Measurements from ENCODE around the gene CFAP251. TPM values are rescaled to one million over a fixed set of nuclear protein-coding genes. Genes with fewer than 3 reads are reported as not detected.

Gene CFAP251
- total and polyA plus RNA-seq, 7 donors = 0.68 to 3.0 (median 1.1) TPM; not detected in 1

GRCh38 chr12:121943926-121944325 is 25.5 kb downstream of the CFAP251 start:
- Histone ChIP-seq H3K4me3 (no peak overlapping the region), H3K27me3 (no peaks in the 10 kb centered on the region), H3K9me3 (no peaks in the 10 kb centered on the region), H3K4me1 (no peaks in the 10 kb centered on the region), H3K27ac (no peak overlapping the region), H3K36me3 (no peaks in the 10 kb centered on the region)
- intact Hi-C loops (cut with DNase I) = no loop called here
- no peak for DNase-seq
- TF ChIP-seq EP300 (IDR thresholded peaks at IDR 0.05) (no peak), POLR2AphosphoS5 (IDR thresholded peaks at IDR 0.05) (no peak), CTCF (IDR thresholded peaks at IDR 0.05) (no peak), POLR2A (IDR thresholded peaks at IDR 0.05) (no peak)

GRCh38 chr12:121946313-121947025 is 28.1 kb downstream of the CFAP251 start:
- no peaks in the 10 kb centered on the region for H3K36me3 ChIP-seq
- no peak overlapping the region for H3K4me3 ChIP-seq
- no peaks in the 10 kb centered on the region for H3K27me3 ChIP-seq
- H3K27ac ChIP-seq = no peak overlapping the region
- H3K4me1 ChIP-seq = no peaks in the 10 kb centered on the region
- H3K9me3 ChIP-seq = no peaks in the 10 kb centered on the region
- no peak for DNase-seq
- intact Hi-C loops (cut with DNase I) = no loop called here
- 96 to 97% methylated on average over 2 of the region's 2 CpGs for WGBS, 2 donors
- no peak for TF ChIP-seq POLR2A (IDR thresholded peaks at IDR 0.05)

GRCh38 chr12:121947981-121948380 is 29.6 kb downstream of the CFAP251 start:
- no peaks in the 10 kb centered on the region for H3K36me3 ChIP-seq
- no peaks in the 10 kb centered on the region for H3K9me3 ChIP-seq
- intact Hi-C loops (cut with DNase I) = no loop called here
- H3K27me3 ChIP-seq = no peaks in the 10 kb centered on the region
- H3K4me3 ChIP-seq = no peak overlapping the region
- 89 to 94% methylated on average over 2 of the region's 2 CpGs for WGBS, 2 donors
- no peak overlapping the region for H3K27ac ChIP-seq
- no peak for TF ChIP-seq CTCF (IDR thresholded peaks at IDR 0.05)
- no peak for TF ChIP-seq POLR2AphosphoS5 (IDR thresholded peaks at IDR 0.05)
- TF ChIP-seq EP300 (IDR thresholded peaks at IDR 0.05) = no peak
- no peak for TF ChIP-seq POLR2A (IDR thresholded peaks at IDR 0.05)
- DNase-seq = no peak
- no peaks in the 10 kb centered on the region for H3K4me1 ChIP-seq

GRCh38 chr12:121949648-121950397 is 31.4 kb downstream of the CFAP251 start:
- Histone ChIP-seq H3K9me3 (no peaks in the 10 kb centered on the region), H3K27me3 (no peaks in the 10 kb centered on the region), H3K27ac (no peak overlapping the region), H3K4me3 (no peak overlapping the region), H3K36me3 (no peaks in the 10 kb centered on the region), H3K4me1 (no peaks in the 10 kb centered on the region)
- no peak for DNase-seq
- 71 to 74% methylated on average over 4 of the region's 4 CpGs for WGBS, 2 donors
- intact Hi-C loops (cut with DNase I) = no loop called here
- no peak for TF ChIP-seq CTCF (IDR thresholded peaks at IDR 0.05)
- TF ChIP-seq POLR2A (IDR thresholded peaks at IDR 0.05) = no peak
- no peak for TF ChIP-seq EP300 (IDR thresholded peaks at IDR 0.05)
- TF ChIP-seq POLR2AphosphoS5 (IDR thresholded peaks at IDR 0.05) = no peak

- TF ChIP-seq CTCF (IDR thresholded peaks at IDR 0.05) (no peak), EP300 (IDR thresholded peaks at IDR 0.05) (no peak), POLR2AphosphoS5 (IDR thresholded peaks at IDR 0.05) (no peak), POLR2A (IDR thresholded peaks at IDR 0.05) (no peak)
- Histone ChIP-seq H3K27me3 (no peaks in the 10 kb centered on the region), H3K4me1 (no peaks in the 10 kb centered on the region), H3K27ac (no peak overlapping the region), H3K9me3 (no peaks in the 10 kb centered on the region), H3K4me3 (no peak overlapping the region), H3K36me3 (no peaks in the 10 kb centered on the region)
- 77 to 87% methylated on average over 4 of the region's 4 CpGs for WGBS, 2 donors
- no peak for DNase-seq
- intact Hi-C loops (cut with DNase I) = no loop called here
These were observed 34.8 kb downstream of the CFAP251 start for GRCh38 chr12:121953117-121953692.

Data from sigmoid colon (tissue), 7 donors.